BE2C (cell line): Measurements from ENCODE around the gene RPS6KA5.

Source experiments
- DNase-seq: peaks from one replicate; pipeline ENCODE4 v3.0.0-alpha.2; 2020
- H3K27me3 ChIP-seq: fragments of 250-450 bp; sonication (Bioruptor Pico); 2 replicates; pipeline ENCODE4 v1.5.1; 2020; ENCODE audit warnings: mild to moderate bottlenecking
- H3K36me3 ChIP-seq: fragments of 250-450 bp; sonication (Bioruptor Pico); 2 replicates; pipeline ENCODE4 v1.5.1; 2020; ENCODE audit warnings: mild to moderate bottlenecking
- H3K4me1 ChIP-seq: fragments of 250-450 bp; sonication (Bioruptor Pico); 2 replicates; pipeline ENCODE4 v1.5.1; 2020
- H3K4me3 ChIP-seq: 2 replicates; pipeline ENCODE4 v1.5.1; 2011; ENCODE audit warnings: low read depth, low read length
- H3K9me3 ChIP-seq: fragments of 250-450 bp; sonication (Bioruptor Pico); 2 replicates; pipeline ENCODE4 v1.5.1; 2020
- TF ChIP-seq, protein P1 (sequence below): IDR thresholded peaks from 2 replicates; pipeline ENCODE4 v1.5.1; 2012; ENCODE audit warnings: mild to moderate bottlenecking, low read depth, low read length

The RPS6KA5 gene

GRCh38 chr14:91075553-91075952 is 15.1 kb upstream of the RPS6KA5 start:
- no peaks in the 10 kb centered on the region for H3K36me3 ChIP-seq
- H3K27me3 ChIP-seq, result no peaks in the 10 kb centered on the region
- no peak overlapping the region for H3K4me3 ChIP-seq
- no peak for DNase-seq
- H3K4me1 ChIP-seq, result no peaks in the 10 kb centered on the region
- TF ChIP-seq, protein P1, sequence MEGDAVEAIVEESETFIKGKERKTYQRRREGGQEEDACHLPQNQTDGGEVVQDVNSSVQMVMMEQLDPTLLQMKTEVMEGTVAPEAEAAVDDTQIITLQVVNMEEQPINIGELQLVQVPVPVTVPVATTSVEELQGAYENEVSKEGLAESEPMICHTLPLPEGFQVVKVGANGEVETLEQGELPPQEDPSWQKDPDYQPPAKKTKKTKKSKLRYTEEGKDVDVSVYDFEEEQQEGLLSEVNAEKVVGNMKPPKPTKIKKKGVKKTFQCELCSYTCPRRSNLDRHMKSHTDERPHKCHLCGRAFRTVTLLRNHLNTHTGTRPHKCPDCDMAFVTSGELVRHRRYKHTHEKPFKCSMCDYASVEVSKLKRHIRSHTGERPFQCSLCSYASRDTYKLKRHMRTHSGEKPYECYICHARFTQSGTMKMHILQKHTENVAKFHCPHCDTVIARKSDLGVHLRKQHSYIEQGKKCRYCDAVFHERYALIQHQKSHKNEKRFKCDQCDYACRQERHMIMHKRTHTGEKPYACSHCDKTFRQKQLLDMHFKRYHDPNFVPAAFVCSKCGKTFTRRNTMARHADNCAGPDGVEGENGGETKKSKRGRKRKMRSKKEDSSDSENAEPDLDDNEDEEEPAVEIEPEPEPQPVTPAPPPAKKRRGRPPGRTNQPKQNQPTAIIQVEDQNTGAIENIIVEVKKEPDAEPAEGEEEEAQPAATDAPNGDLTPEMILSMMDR, result no peak
- no peaks in the 10 kb centered on the region for H3K9me3 ChIP-seq

GRCh38 chr14:91070572-91070971 is 10.1 kb upstream of the RPS6KA5 start:
- Histone ChIP-seq H3K36me3 (no peaks in the 10 kb centered on the region), H3K9me3 (no peaks in the 10 kb centered on the region), H3K4me1 (no peaks in the 10 kb centered on the region), H3K27me3 (no peaks in the 10 kb centered on the region), H3K4me3 (no peak overlapping the region)
- TF ChIP-seq, protein P1, result no peak
- DNase-seq, result no peak

DNA sequence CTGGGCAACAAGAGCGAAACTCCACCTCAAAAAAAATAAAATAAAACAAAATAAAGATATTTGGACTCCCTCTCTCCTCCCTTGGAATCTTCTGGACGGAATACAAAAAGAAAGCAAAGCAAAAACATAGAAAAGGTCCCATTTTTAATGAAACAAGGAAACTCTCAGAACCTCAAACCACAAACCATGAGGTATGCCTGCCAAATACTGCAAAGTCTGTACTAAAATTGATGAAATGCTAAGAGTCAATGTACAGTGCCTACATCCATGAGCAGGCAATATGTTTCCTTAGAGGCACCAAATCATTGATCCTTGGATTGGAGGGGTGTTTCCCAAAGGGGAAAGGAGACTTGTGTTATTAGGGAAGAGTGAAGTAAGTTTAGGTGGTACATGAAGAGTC is 8.2 kb upstream of the RPS6KA5 start:
- H3K4me3 ChIP-seq, result no peak overlapping the region
- H3K27me3 ChIP-seq, result no peaks in the 10 kb centered on the region
- H3K4me1 ChIP-seq, result no peaks in the 10 kb centered on the region
- TF ChIP-seq, protein P1, result no peak
- no peak for DNase-seq
- no peaks in the 10 kb centered on the region for H3K36me3 ChIP-seq
- no peaks in the 10 kb centered on the region for H3K9me3 ChIP-seq

DNA sequence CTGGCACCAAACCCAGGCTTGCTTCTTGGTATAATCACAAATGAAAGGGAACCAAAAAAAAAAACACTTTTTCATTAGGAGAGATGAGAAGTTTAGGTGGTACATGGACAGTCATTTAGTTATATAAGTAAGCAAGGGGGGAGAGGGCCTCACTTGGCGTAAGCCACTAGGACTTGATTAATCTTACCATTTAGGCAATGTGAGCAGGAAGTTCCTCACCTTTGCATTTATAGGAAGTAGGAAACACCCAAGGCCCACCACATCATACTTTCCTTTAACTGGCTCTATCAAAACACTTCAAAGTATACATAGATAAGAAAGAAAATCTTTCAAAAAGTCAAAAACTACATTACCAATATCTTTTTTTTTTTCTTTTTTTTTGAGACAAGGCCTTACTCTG is 6.7 kb upstream of the RPS6KA5 start:
- Histone ChIP-seq H3K27me3 (no peaks in the 10 kb centered on the region), H3K4me3 (no peak overlapping the region), H3K36me3 (no peaks in the 10 kb centered on the region), H3K4me1 (no peaks in the 10 kb centered on the region), H3K9me3 (no peaks in the 10 kb centered on the region)
- TF ChIP-seq, protein P1, result no peak
- no peak for DNase-seq

DNA sequence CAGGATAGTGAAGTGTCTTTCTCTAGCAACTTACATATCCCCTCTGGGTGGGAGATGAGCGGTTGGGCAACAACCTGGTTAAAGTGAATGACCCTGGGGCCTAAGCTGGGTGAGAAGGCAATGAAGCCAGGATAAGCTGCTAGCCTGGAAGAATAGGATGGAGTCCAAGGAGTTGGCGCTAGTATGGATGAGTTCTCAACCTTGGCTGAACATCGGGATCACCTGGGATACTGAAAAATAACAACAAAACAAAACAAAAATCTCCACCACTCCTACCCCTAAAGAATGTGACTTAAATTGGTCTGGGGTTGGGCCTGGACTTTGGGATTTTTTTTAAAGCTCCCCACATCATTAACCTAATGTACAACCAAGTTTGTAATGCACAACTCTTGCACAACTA is 4.8 kb upstream of the RPS6KA5 start:
- Histone ChIP-seq H3K9me3 (no peaks in the 10 kb centered on the region), H3K27me3 (no peaks in the 10 kb centered on the region), H3K4me1 (peaks cover 3% of the 10 kb centered on the region; the same call in 1 of the 2 replicates), H3K36me3 (no peaks in the 10 kb centered on the region), H3K4me3 (no peak overlapping the region)
- TF ChIP-seq, protein P1, result no peak
- no peak for DNase-seq

DNA sequence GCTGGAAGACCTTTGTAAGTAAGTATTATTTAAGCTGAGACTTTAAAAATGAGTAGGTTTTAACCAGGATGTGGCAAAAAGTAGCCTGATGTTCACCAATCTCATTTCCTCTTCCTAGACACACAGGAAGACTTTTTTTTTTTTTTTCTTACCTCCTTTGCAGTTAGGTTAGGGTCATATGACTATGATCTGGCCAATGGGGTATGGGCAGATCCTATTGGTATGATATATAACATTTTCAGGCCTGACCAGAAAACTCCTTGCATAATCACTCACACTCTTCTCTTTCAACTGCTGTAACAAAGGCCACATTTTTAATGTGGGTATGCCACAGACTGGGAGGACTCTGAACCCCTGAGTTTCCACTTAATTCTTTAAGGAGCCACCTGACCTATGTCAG is 2.7 kb upstream of the RPS6KA5 start:
- Histone ChIP-seq H3K9me3 (no peaks in the 10 kb centered on the region), H3K36me3 (no peaks in the 10 kb centered on the region), H3K4me3 (no peak overlapping the region), H3K27me3 (no peaks in the 10 kb centered on the region), H3K4me1 (peaks cover 3% of the 10 kb centered on the region; the same call in 1 of the 2 replicates)
- TF ChIP-seq, protein P1, result no peak
- DNase-seq, result no peak
